ENCODE measurements around the gene PCSK5.

The PCSK5 gene

GRCh38 chr9:76401580-76402354 is 511.3 kb downstream of the PCSK5 start:
- H3K9me3 Mint-ChIP-seq: no peaks in the 10 kb centered on the region
- no peak overlapping the region for H3K27ac Mint-ChIP-seq
- ATAC-seq (no peak), DNase-seq (ENCODE audit: low spot score in 2 of 2) (no peak)
- H3K4me1 Mint-ChIP-seq: peaks cover 17% of the 10 kb centered on the region
- no peaks in the 10 kb centered on the region for H3K36me3 Mint-ChIP-seq
- H3K4me3 Mint-ChIP-seq: no peak overlapping the region

DNA sequence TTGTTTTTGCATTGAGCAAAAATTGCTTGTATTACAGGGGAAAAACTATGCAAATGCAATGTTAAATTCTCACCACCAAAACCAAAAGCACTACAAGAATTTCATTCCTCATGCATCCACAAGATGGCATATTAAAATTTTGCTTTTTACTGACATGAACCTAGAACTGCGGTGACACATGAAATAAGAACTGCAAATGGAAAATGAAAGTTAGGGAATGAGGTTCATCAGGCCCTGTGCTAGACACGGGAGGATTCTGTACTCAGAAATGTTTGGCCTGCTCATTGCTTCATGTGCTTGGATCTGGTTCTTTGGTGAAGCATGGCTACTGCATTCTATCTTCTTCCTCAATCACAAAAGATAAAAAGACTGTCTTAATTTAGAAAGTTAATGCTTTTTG is 512.9 kb downstream of the PCSK5 start:
- H3K36me3 Mint-ChIP-seq: no peaks in the 10 kb centered on the region
- ATAC-seq (peak; percentile 92), DNase-seq (ENCODE audit: low spot score in 2 of 2) (no peak)
- H3K27ac Mint-ChIP-seq: peak overlapping the region; percentile 74
- peak overlapping the region; percentile 7 for H3K4me3 Mint-ChIP-seq
- peaks cover 17% of the 10 kb centered on the region for H3K4me1 Mint-ChIP-seq
- no peaks in the 10 kb centered on the region for H3K9me3 Mint-ChIP-seq

- H3K4me3 Mint-ChIP-seq: no peak overlapping the region
- H3K4me1 Mint-ChIP-seq: peaks cover 17% of the 10 kb centered on the region
- H3K9me3 Mint-ChIP-seq: no peaks in the 10 kb centered on the region
- no peak for ATAC-seq
- DNase-seq (ENCODE audit: low spot score in 2 of 2): no peak
- H3K27ac Mint-ChIP-seq: no peak overlapping the region
- H3K36me3 Mint-ChIP-seq: no peaks in the 10 kb centered on the region
Measured at GRCh38 chr9:76404401-76404800, 513.9 kb downstream of the PCSK5 start.

DNA sequence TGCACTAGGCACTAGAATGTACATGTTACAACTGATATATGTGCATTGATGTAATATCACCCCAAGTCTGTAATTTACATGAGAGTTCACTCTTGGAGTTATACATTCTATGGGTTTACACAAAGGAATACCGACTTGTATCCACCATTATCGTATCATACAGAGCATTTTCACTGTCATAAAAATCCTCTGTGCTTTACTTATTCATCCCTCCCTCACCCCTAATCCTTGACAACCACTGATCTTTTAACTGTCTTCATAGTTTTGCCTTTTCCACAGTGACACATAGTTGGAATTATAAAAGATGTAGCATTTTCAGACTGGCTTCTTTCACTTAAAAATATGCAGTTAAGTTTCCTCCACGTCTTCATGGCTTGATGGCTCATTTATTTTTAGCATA is 514.9 kb downstream of the PCSK5 start:
- no peak for DNase-seq (ENCODE audit: low spot score in 2 of 2)
- Mint-ChIP-seq H3K36me3 (no peaks in the 10 kb centered on the region), H3K4me1 (peaks cover 14% of the 10 kb centered on the region), H3K9me3 (no peaks in the 10 kb centered on the region), H3K4me3 (no peak overlapping the region), H3K27ac (no peak overlapping the region)
- no peak for ATAC-seq

- H3K9me3 Mint-ChIP-seq: no peaks in the 10 kb centered on the region
- ATAC-seq (no peak), DNase-seq (ENCODE audit: low spot score in 2 of 2) (no peak)
- no peaks in the 10 kb centered on the region for H3K36me3 Mint-ChIP-seq
- H3K4me1 Mint-ChIP-seq: peaks cover 12% of the 10 kb centered on the region
- H3K27ac Mint-ChIP-seq: no peak overlapping the region
- no peak overlapping the region for H3K4me3 Mint-ChIP-seq
Measured at GRCh38 chr9:76405868-76406267, 515.4 kb downstream of the PCSK5 start.
